ENCODE data around the gene PTGES. TPM values are rescaled to one million over a fixed set of nuclear protein-coding genes. Genes with fewer than 3 reads are reported as not detected.

The PTGES gene
- total and polyA plus RNA-seq, 2 experiments from 2014 or later: 2.8 to 3.6 TPM

- no peak overlapping the region for H3K27ac Mint-ChIP-seq
- Histone ChIP-seq H3K4me2 (no peak overlapping the region), H3K79me2 (replicated peaks; ENCODE audit: insufficient read depth) (no peaks in the 10 kb centered on the region)
Observed at GRCh38 chr9:129750013-129750638, 2.7 kb downstream of the PTGES start.

More at GRCh38 chr9:129750013-129750638, 2.7 kb downstream of the PTGES start:
- Histone ChIP-seq H2AFZ (no peak overlapping the region), H4K20me1 (replicated peaks; ENCODE audit: insufficient read depth) (no peaks in the 10 kb centered on the region), H3K27ac (ENCODE audit: low read depth) (no peak overlapping the region), H3K4me3 (no peak overlapping the region), H3K27me3 (ENCODE audit: insufficient read depth) (no peaks in the 10 kb centered on the region), H3K4me1 (ENCODE audit: insufficient read depth) (peaks cover 9% of the 10 kb centered on the region), H3F3A (replicated peaks; ENCODE audit: low read depth) (0 out of 2 replicates have a peak, but pooled peaks cover 4% of the 10 kb centered on the region), H3K36me3 (ENCODE audit: insufficient read depth) (no peaks in the 10 kb centered on the region), H3K9me2 (ENCODE audit: insufficient read depth) (no peaks in the 10 kb centered on the region)
- no peak overlapping the region for H3K4me3 Mint-ChIP-seq
- TF ChIP-seq POLR2AphosphoS5 (IDR thresholded peaks at IDR 0.05; ENCODE audit: low read depth) (no peak), ZNF462 (CRISPR knock-in tag; IDR thresholded peaks at IDR 0.05) (no peak), CREB1 (CRISPR knock-in tag; IDR thresholded peaks at IDR 0.05; ENCODE audit: low read depth) (no peak), CTCF (conservative IDR thresholded peaks at IDR 0.05; ENCODE audit: low read depth in 2 of 2) (no peak), EZH2 (IDR thresholded peaks at IDR 0.05; ENCODE audit: low read depth, unreplicated experiment) (no peak), ZNF114 (CRISPR knock-in tag; IDR thresholded peaks at IDR 0.05) (no peak), ETS1 (IDR thresholded peaks at IDR 0.05) (no peak), STAT1 (IDR thresholded peaks at IDR 0.05; ENCODE audit: unreplicated experiment) (no peak), NANOG (IDR thresholded peaks at IDR 0.05; ENCODE audit: borderline replicate concordance) (no peak), REST (IDR thresholded peaks at IDR 0.05; ENCODE audit: unreplicated experiment) (no peak), JUNB (IDR thresholded peaks at IDR 0.05; ENCODE audit: unreplicated experiment) (no peak), EZH2phosphoT487 (IDR thresholded peaks at IDR 0.05; ENCODE audit: unreplicated experiment) (no peak), ZNF331 (CRISPR knock-in tag; IDR thresholded peaks at IDR 0.05; ENCODE audit: low read depth) (no peak)
- ATAC-seq (no peak), DNase-seq (ENCODE audit: low spot score) (no peak)
- peaks cover 17% of the 10 kb centered on the region for H3K4me1 Mint-ChIP-seq
- no peaks in the 10 kb centered on the region for H3K36me3 Mint-ChIP-seq (ENCODE audit: low read depth)
- H3K9me3 Mint-ChIP-seq: no peaks in the 10 kb centered on the region
- peaks cover 9% of the 10 kb centered on the region for H3K27me3 Mint-ChIP-seq (ENCODE audit: insufficient read depth, low read depth, poor library complexity)

Measured in GM23338 (cell line).